Type B pancreatic cell (in vitro differentiated cells): ENCODE data around the gene ROR1. TPM values are rescaled to one million over a fixed set of nuclear protein-coding genes. Genes with fewer than 3 reads are reported as not detected.

Experiments used
- DNase-seq: peaks from one replicate; pipeline ENCODE4 v3.0.0; 2021; ENCODE audit warnings: mixed read lengths; ENCODE audit not compliant: unreplicated experiment; ENCODE audit errors: extremely low spot score
- H3K27ac Mint-ChIP-seq: 2 replicates; pipeline ENCODE4 v1.8.0; 2021; ENCODE audit warnings: mild to moderate bottlenecking, mixed read lengths
- H3K27me3 Mint-ChIP-seq: 2 replicates; pipeline ENCODE4 v1.8.0; 2021; ENCODE audit warnings: mixed read lengths
- H3K36me3 Mint-ChIP-seq: 2 replicates; pipeline ENCODE4 v1.8.0; 2021; ENCODE audit warnings: mixed read lengths
- H3K4me1 Mint-ChIP-seq: one replicate; pipeline ENCODE4 v1.8.0; 2021; ENCODE audit warnings: mixed read lengths; ENCODE audit not compliant: unreplicated experiment
- H3K4me3 Mint-ChIP-seq: 2 replicates; pipeline ENCODE4 v1.8.0; 2021; ENCODE audit warnings: mild to moderate bottlenecking, mixed read lengths
- H3K9me3 Mint-ChIP-seq: 2 replicates; pipeline ENCODE4 v1.8.0; 2021; ENCODE audit warnings: mixed read lengths
- total RNA-seq: library from RNA; stranded (reverse); gene quantifications from 2 replicates; pipeline ENCODE4 v1.2.1, GENCODE V29; 2021; ENCODE audit warnings: low replicate concordance
- TF ChIP-seq, protein P1 (sequence below): fragments of 200-600 bp; sonication (generic); conservative IDR thresholded peaks from 2 replicates; pipeline ENCODE4 v1.5.0; 2021; ENCODE audit warnings: antibody characterized with exemption, mild to moderate bottlenecking

The ROR1 gene
- total RNA-seq, 1 donor from 2014 or later: 32.0 TPM

DNA sequence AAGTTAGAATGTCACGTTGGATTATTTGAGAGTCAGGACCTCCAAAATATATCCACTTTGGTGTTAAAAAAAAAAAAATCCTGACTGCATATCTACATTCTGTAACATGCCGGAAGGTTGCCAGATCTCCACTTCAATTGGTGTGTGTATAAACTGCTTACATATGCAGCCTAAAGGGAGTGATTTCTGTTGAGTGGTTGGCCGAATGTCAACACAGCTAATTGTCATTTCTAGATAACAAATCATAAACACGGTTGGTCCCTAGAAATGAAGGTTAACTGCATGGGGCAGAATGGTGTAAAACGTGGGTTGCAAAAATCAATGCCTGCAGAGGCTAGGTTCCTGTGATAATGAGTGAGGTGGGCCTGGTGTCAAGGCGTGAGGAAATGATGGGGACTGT is 15.0 kb upstream of the ROR1 start:
- no peaks in the 10 kb centered on the region for H3K9me3 Mint-ChIP-seq
- no peaks in the 10 kb centered on the region for H3K36me3 Mint-ChIP-seq
- TF ChIP-seq, protein P1, sequence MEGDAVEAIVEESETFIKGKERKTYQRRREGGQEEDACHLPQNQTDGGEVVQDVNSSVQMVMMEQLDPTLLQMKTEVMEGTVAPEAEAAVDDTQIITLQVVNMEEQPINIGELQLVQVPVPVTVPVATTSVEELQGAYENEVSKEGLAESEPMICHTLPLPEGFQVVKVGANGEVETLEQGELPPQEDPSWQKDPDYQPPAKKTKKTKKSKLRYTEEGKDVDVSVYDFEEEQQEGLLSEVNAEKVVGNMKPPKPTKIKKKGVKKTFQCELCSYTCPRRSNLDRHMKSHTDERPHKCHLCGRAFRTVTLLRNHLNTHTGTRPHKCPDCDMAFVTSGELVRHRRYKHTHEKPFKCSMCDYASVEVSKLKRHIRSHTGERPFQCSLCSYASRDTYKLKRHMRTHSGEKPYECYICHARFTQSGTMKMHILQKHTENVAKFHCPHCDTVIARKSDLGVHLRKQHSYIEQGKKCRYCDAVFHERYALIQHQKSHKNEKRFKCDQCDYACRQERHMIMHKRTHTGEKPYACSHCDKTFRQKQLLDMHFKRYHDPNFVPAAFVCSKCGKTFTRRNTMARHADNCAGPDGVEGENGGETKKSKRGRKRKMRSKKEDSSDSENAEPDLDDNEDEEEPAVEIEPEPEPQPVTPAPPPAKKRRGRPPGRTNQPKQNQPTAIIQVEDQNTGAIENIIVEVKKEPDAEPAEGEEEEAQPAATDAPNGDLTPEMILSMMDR: no peak
- no peak for DNase-seq
- H3K27ac Mint-ChIP-seq: no peak overlapping the region
- no peak overlapping the region for H3K4me3 Mint-ChIP-seq
- H3K27me3 Mint-ChIP-seq: no peaks in the 10 kb centered on the region
- H3K4me1 Mint-ChIP-seq: peaks cover 20% of the 10 kb centered on the region

DNA sequence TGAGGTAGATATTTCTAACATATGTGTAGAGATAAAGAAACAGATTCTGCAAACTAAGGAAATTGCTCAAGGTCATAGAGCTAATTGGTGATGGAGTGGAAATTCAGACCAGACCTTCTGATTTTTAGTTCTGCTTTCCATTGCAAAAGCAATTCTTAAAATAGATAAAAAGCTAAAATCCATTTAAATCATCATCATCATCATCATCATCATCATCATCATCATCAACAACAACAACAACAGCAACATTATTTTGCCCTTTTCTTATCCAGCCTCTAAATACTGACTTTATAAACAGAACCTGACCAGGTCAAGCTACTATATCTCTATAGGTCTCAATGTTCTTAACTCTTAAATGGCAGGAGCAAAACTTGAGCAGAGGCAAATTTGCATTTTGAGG is 14.0 kb upstream of the ROR1 start:
- no peaks in the 10 kb centered on the region for H3K9me3 Mint-ChIP-seq
- no peaks in the 10 kb centered on the region for H3K36me3 Mint-ChIP-seq
- H3K4me3 Mint-ChIP-seq: no peak overlapping the region
- peaks cover 20% of the 10 kb centered on the region for H3K4me1 Mint-ChIP-seq
- TF ChIP-seq, protein P1: no peak
- DNase-seq: no peak
- no peak overlapping the region for H3K27ac Mint-ChIP-seq
- no peaks in the 10 kb centered on the region for H3K27me3 Mint-ChIP-seq

DNA sequence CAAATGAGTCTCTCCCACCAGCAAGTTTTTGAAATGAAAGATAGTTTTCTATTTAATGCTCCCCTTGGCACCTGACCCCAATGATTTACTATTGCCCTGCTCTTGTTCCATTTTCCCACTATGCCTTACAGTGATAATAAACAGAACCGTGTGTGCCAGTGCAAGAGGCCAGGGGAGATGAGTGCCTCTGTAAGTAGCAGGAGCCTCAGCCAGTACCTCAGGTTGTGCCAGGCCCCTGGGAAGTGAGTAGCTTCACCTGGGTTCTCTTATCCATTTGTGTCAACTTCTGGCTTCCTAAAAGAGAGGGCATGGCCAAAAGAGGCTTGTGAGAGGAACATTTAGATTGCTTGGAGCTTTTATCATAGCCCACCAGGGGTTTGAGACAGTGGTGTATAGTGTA is 3.4 kb upstream of the ROR1 start:
- Mint-ChIP-seq H3K9me3 (no peaks in the 10 kb centered on the region), H3K36me3 (no peaks in the 10 kb centered on the region), H3K27me3 (peaks cover 17% of the 10 kb centered on the region), H3K4me3 (no peak overlapping the region), H3K4me1 (peaks cover 34% of the 10 kb centered on the region), H3K27ac (no peak overlapping the region)
- TF ChIP-seq, protein P1: no peak
- DNase-seq: no peak

DNA sequence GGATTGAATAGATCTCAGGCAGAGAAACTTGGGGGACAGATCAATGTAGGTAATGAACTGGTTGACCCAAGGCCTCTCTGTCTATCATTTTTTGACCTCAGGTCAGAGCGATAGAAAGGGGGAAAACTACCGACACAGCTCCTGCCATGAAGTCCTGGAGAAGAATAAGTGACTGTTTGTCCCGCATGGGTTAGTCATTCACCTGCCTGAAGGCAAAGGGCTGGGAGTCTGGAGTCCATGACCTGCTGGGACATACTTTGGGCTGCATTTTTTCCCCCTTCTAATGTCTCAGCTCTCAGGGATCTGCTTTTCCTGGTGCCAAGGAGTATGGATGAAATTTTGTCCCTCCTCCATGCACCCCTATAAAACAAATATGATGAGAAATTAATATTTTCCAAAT is 1.6 kb upstream of the ROR1 start:
- no peak overlapping the region for H3K27ac Mint-ChIP-seq
- no peak for DNase-seq
- TF ChIP-seq, protein P1: no peak
- peaks cover 27% of the 10 kb centered on the region for H3K27me3 Mint-ChIP-seq
- H3K4me1 Mint-ChIP-seq: peaks cover 45% of the 10 kb centered on the region
- H3K9me3 Mint-ChIP-seq: no peaks in the 10 kb centered on the region
- H3K4me3 Mint-ChIP-seq: peak overlapping the region; percentile 95
- no peaks in the 10 kb centered on the region for H3K36me3 Mint-ChIP-seq

DNA sequence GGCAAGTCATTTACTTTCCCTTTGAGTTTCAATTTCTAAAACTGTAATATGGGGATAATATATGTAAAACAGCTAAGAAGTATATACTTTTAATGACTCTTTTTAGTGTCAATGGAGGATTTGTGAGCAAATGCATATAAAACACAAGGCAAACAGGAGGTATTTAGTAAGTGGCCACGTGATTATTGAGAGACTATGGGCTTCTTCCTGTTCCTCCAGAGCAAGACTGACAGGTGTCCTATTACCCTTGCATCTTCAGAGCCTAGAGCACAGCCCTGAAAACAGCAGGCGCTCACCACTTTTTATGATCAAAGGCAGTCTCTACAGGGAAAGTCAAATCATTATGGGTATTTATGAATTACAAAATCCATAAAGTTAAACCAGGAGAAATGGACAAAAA is 941 bp upstream of the ROR1 start:
- no peaks in the 10 kb centered on the region for H3K9me3 Mint-ChIP-seq
- H3K36me3 Mint-ChIP-seq: no peaks in the 10 kb centered on the region
- peaks cover 32% of the 10 kb centered on the region for H3K27me3 Mint-ChIP-seq
- H3K4me1 Mint-ChIP-seq: peaks cover 52% of the 10 kb centered on the region
- H3K27ac Mint-ChIP-seq: peak overlapping the region; percentile 19
- TF ChIP-seq, protein P1: no peak
- DNase-seq: no peak
- H3K4me3 Mint-ChIP-seq: peak overlapping the region; percentile 95

DNA sequence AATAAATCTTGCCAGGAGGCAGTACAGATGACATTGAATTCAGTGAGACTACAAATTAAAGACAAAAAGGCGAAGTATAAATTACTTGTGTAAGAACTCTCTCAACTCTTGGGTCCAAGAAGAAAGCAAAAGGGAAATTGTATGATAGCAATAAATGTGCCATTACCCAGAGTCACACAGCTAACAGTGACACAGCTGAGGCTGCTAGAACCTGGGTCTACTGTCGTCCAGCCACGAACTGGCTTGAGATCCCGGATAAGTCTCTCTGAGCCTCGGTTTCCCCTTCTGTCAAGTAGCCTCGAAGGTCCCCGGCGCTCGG is 362 bp upstream of the ROR1 start:
- Mint-ChIP-seq H3K4me1 (peaks cover 54% of the 10 kb centered on the region), H3K4me3 (peak overlapping the region; percentile 95), H3K36me3 (no peaks in the 10 kb centered on the region), H3K27me3 (peaks cover 33% of the 10 kb centered on the region), H3K27ac (peak overlapping the region; percentile 89), H3K9me3 (no peaks in the 10 kb centered on the region)
- TF ChIP-seq, protein P1: no peak
- no peak for DNase-seq
